ENCODE data around the gene CYP4F3. TPM values are rescaled to one million over a fixed set of nuclear protein-coding genes. Genes with fewer than 3 reads are reported as not detected.

CYP4F3 gene
- total and polyA plus RNA-seq, 2 of the 13 experiments (the other 11 are each of a cell fraction or from before 2014, with no cell fraction given) = 17.8 to 22.8 TPM

DNA sequence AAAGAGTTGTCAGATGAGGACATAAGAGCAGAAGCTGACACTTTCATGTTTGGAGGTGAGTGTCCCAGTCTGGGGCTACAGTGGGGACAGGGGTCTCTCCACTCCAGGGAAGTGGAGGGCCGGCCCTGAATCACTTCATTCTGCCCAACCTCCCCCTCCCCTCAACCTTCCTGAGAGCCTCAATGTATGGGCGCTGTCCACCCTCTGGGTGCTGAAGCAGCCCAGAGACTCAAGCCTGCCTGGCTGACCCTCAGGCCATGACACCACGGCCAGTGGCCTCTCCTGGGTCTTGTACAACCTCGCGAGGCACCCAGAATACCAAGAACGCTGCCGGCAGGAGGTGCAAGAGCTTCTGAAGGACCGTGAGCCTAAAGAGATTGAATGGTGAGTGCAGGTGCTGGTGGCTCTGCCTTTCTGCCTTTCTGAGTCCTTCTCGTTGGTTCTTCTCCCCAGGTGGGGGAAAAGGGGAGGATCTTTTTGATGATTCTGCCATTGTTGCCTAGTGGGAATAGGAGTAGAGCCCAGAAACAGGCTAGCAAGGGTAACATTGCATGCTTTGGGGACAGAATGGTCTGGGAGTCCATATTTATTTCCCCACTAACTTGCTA, 16.9 kb upstream of the CYP4F3 start (continued):
- peak; percentile 59; the same call in 1 of the 2 replicates for TF ChIP-seq NFKB2 (CRISPR knock-in tag; IDR thresholded peaks at IDR 0.05; ENCODE audit: borderline replicate concordance)
- no peak for TF ChIP-seq ZNF891 (CRISPR knock-in tag; IDR thresholded peaks at IDR 0.05)
- TF ChIP-seq, protein P1, sequence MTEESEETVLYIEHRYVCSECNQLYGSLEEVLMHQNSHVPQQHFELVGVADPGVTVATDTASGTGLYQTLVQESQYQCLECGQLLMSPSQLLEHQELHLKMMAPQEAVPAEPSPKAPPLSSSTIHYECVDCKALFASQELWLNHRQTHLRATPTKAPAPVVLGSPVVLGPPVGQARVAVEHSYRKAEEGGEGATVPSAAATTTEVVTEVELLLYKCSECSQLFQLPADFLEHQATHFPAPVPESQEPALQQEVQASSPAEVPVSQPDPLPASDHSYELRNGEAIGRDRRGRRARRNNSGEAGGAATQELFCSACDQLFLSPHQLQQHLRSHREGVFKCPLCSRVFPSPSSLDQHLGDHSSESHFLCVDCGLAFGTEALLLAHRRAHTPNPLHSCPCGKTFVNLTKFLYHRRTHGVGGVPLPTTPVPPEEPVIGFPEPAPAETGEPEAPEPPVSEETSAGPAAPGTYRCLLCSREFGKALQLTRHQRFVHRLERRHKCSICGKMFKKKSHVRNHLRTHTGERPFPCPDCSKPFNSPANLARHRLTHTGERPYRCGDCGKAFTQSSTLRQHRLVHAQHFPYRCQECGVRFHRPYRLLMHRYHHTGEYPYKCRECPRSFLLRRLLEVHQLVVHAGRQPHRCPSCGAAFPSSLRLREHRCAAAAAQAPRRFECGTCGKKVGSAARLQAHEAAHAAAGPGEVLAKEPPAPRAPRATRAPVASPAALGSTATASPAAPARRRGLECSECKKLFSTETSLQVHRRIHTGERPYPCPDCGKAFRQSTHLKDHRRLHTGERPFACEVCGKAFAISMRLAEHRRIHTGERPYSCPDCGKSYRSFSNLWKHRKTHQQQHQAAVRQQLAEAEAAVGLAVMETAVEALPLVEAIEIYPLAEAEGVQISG (CRISPR knock-in tag; IDR thresholded peaks at IDR 0.05) = 0 out of 2 replicates have a peak, but pooled peaks have one; percentile 30
- TF ChIP-seq, protein P2, sequence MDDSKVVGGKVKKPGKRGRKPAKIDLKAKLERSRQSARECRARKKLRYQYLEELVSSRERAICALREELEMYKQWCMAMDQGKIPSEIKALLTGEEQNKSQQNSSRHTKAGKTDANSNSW (CRISPR knock-in tag; IDR thresholded peaks at IDR 0.05; ENCODE audit: borderline replicate concordance) = no peak
- TF ChIP-seq, protein P3, sequence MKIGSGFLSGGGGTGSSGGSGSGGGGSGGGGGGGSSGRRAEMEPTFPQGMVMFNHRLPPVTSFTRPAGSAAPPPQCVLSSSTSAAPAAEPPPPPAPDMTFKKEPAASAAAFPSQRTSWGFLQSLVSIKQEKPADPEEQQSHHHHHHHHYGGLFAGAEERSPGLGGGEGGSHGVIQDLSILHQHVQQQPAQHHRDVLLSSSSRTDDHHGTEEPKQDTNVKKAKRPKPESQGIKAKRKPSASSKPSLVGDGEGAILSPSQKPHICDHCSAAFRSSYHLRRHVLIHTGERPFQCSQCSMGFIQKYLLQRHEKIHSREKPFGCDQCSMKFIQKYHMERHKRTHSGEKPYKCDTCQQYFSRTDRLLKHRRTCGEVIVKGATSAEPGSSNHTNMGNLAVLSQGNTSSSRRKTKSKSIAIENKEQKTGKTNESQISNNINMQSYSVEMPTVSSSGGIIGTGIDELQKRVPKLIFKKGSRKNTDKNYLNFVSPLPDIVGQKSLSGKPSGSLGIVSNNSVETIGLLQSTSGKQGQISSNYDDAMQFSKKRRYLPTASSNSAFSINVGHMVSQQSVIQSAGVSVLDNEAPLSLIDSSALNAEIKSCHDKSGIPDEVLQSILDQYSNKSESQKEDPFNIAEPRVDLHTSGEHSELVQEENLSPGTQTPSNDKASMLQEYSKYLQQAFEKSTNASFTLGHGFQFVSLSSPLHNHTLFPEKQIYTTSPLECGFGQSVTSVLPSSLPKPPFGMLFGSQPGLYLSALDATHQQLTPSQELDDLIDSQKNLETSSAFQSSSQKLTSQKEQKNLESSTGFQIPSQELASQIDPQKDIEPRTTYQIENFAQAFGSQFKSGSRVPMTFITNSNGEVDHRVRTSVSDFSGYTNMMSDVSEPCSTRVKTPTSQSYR (CRISPR knock-in tag; IDR thresholded peaks at IDR 0.05; ENCODE audit: borderline replicate concordance) = 0 out of 2 replicates have a peak, but pooled peaks have one; percentile 22
- TF ChIP-seq ZNF350 (CRISPR knock-in tag; IDR thresholded peaks at IDR 0.05; ENCODE audit: borderline replicate concordance, low read depth) = no peak
- 0 out of 2 replicates have a peak, but pooled peaks have one; percentile 38 for TF ChIP-seq ARHGAP35 (CRISPR knock-in tag; IDR thresholded peaks at IDR 0.05; ENCODE audit: borderline replicate concordance)
- TF ChIP-seq, protein P4, sequence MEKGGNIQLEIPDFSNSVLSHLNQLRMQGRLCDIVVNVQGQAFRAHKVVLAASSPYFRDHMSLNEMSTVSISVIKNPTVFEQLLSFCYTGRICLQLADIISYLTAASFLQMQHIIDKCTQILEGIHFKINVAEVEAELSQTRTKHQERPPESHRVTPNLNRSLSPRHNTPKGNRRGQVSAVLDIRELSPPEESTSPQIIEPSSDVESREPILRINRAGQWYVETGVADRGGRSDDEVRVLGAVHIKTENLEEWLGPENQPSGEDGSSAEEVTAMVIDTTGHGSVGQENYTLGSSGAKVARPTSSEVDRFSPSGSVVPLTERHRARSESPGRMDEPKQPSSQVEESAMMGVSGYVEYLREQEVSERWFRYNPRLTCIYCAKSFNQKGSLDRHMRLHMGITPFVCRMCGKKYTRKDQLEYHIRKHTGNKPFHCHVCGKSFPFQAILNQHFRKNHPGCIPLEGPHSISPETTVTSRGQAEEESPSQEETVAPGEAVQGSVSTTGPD (CRISPR knock-in tag; IDR thresholded peaks at IDR 0.05) = no peak
- TF ChIP-seq, protein P5, sequence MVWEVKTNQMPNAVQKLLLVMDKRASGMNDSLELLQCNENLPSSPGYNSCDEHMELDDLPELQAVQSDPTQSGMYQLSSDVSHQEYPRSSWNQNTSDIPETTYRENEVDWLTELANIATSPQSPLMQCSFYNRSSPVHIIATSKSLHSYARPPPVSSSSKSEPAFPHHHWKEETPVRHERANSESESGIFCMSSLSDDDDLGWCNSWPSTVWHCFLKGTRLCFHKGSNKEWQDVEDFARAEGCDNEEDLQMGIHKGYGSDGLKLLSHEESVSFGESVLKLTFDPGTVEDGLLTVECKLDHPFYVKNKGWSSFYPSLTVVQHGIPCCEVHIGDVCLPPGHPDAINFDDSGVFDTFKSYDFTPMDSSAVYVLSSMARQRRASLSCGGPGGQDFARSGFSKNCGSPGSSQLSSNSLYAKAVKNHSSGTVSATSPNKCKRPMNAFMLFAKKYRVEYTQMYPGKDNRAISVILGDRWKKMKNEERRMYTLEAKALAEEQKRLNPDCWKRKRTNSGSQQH (CRISPR knock-in tag; IDR thresholded peaks at IDR 0.05; ENCODE audit: low read depth) = 0 out of 2 replicates have a peak, but pooled peaks have one; percentile 54
- TF ChIP-seq, protein P6, sequence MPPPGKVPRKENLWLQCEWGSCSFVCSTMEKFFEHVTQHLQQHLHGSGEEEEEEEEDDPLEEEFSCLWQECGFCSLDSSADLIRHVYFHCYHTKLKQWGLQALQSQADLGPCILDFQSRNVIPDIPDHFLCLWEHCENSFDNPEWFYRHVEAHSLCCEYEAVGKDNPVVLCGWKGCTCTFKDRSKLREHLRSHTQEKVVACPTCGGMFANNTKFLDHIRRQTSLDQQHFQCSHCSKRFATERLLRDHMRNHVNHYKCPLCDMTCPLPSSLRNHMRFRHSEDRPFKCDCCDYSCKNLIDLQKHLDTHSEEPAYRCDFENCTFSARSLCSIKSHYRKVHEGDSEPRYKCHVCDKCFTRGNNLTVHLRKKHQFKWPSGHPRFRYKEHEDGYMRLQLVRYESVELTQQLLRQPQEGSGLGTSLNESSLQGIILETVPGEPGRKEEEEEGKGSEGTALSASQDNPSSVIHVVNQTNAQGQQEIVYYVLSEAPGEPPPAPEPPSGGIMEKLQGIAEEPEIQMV (CRISPR knock-in tag; IDR thresholded peaks at IDR 0.05; ENCODE audit: low read depth) = no peak
- TF ChIP-seq, protein P7, sequence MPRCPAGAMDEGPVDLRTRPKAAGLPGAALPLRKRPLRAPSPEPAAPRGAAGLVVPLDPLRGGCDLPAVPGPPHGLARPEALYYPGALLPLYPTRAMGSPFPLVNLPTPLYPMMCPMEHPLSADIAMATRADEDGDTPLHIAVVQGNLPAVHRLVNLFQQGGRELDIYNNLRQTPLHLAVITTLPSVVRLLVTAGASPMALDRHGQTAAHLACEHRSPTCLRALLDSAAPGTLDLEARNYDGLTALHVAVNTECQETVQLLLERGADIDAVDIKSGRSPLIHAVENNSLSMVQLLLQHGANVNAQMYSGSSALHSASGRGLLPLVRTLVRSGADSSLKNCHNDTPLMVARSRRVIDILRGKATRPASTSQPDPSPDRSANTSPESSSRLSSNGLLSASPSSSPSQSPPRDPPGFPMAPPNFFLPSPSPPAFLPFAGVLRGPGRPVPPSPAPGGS (CRISPR knock-in tag; IDR thresholded peaks at IDR 0.05) = no peak

Measured in HepG2 (cell line).